ENCODE data around the gene AHSG. TPM values are rescaled to one million over a fixed set of nuclear protein-coding genes. Genes with fewer than 3 reads are reported as not detected.
A peak's percentile ranks its signal among the peaks of the same experiment; 100 is the strongest.

Gene AHSG
- total and polyA plus RNA-seq, 3 experiments from 2014 or later, result not detected

- H3K27me3 Mint-ChIP-seq, result peaks cover 4 to 9% of the 10 kb centered on the region in 2 donors
- no peak overlapping the region for H3K27ac Mint-ChIP-seq
- no peaks in the 10 kb centered on the region for H3K9me3 Mint-ChIP-seq
- H3K4me3 ChIP-seq (ENCODE audit: low read length), result no peak overlapping the region
- H3K4me1 ChIP-seq (ENCODE audit: insufficient read depth, low read length), result no peaks in the 10 kb centered on the region
- no peaks in the 10 kb centered on the region for H3K27me3 ChIP-seq (ENCODE audit: insufficient read depth, low read length, poor library complexity, severe bottlenecking)
- H3K36me3 Mint-ChIP-seq, result no peaks in the 10 kb centered on the region
- POLR2A ChIA-PET, result no interaction called here
- no peak overlapping the region for H3K4me3 Mint-ChIP-seq
- CTCF ChIA-PET, result interaction anchor here (1.7 to 2.8 kb wide), 3 partner anchors 10 to 14 kb away, joined by 7 to 9 read pairs (median 8); partner anchors contain the start of gene AHSG
- no peaks in the 10 kb centered on the region for H3K4me1 Mint-ChIP-seq
- H3K36me3 ChIP-seq (ENCODE audit: insufficient read depth, low read length), result no peaks in the 10 kb centered on the region
- no peak overlapping the region for H3K27ac ChIP-seq (ENCODE audit: low read depth, low read length)
- no peak for DNase-seq
- no peaks in the 10 kb centered on the region for H3K9me3 ChIP-seq (ENCODE audit: low read length)
These were observed 9.7 kb upstream of the AHSG start for GRCh38 chr3:186603159-186603558.

- no peak for DNase-seq
- H3K27ac Mint-ChIP-seq, result no peak overlapping the region
- H3K4me3 ChIP-seq (ENCODE audit: low read length), result no peak overlapping the region
- POLR2A ChIA-PET, result no interaction called here
- H3K36me3 Mint-ChIP-seq, result no peaks in the 10 kb centered on the region
- H3K9me3 ChIP-seq (ENCODE audit: low read length), result no peaks in the 10 kb centered on the region
- CTCF ChIA-PET, result no interaction called here
- no peak overlapping the region for H3K27ac ChIP-seq (ENCODE audit: low read depth, low read length)
- H3K4me1 ChIP-seq (ENCODE audit: insufficient read depth, low read length), result no peaks in the 10 kb centered on the region
- no peaks in the 10 kb centered on the region for H3K36me3 ChIP-seq (ENCODE audit: insufficient read depth, low read length)
- no peaks in the 10 kb centered on the region for H3K4me1 Mint-ChIP-seq
- H3K4me3 Mint-ChIP-seq, result no peak overlapping the region
- no peaks in the 10 kb centered on the region for H3K27me3 ChIP-seq (ENCODE audit: insufficient read depth, low read length, poor library complexity, severe bottlenecking)
- peaks cover 0 to 5% of the 10 kb centered on the region in 2 donors for H3K27me3 Mint-ChIP-seq
- H3K9me3 Mint-ChIP-seq, result no peaks in the 10 kb centered on the region
These were observed 7.8 kb upstream of the AHSG start for GRCh38 chr3:186605078-186605477.

GRCh38 chr3:186605561-186606545 is 7.0 kb upstream of the AHSG start:
- Histone ChIP-seq H3K36me3 (ENCODE audit: insufficient read depth, low read length) (no peaks in the 10 kb centered on the region), H3K27me3 (ENCODE audit: insufficient read depth, low read length, poor library complexity, severe bottlenecking) (no peaks in the 10 kb centered on the region), H3K27ac (ENCODE audit: low read depth, low read length) (no peak overlapping the region), H3K4me1 (ENCODE audit: insufficient read depth, low read length) (no peaks in the 10 kb centered on the region), H3K9me3 (ENCODE audit: low read length) (no peaks in the 10 kb centered on the region), H3K4me3 (ENCODE audit: low read length) (no peak overlapping the region)
- H3K36me3 Mint-ChIP-seq, result no peaks in the 10 kb centered on the region
- H3K9me3 Mint-ChIP-seq, result no peaks in the 10 kb centered on the region
- no peak overlapping the region for H3K4me3 Mint-ChIP-seq
- H3K4me1 Mint-ChIP-seq, result no peaks in the 10 kb centered on the region
- ChIA-PET CTCF (no interaction called here), POLR2A (no interaction called here)
- H3K27me3 Mint-ChIP-seq, result peaks cover 0 to 5% of the 10 kb centered on the region in 2 donors
- DNase-seq, result no peak
- H3K27ac Mint-ChIP-seq, result no peak overlapping the region

GRCh38 chr3:186608624-186609215 is 4.1 kb upstream of the AHSG start:
- Mint-ChIP-seq H3K4me1 (no peaks in the 10 kb centered on the region), H3K4me3 (no peak overlapping the region), H3K27me3 (peaks cover 10 to 18% of the 10 kb centered on the region in 2 donors), H3K36me3 (no peaks in the 10 kb centered on the region), H3K9me3 (no peaks in the 10 kb centered on the region), H3K27ac (no peak overlapping the region)
- ChIA-PET CTCF (interaction anchor here (1.3 to 2.6 kb wide), 2 partner anchors 8 to 212 kb away, joined by 5 to 21 read pairs; no protein-coding TSS in a partner anchor), POLR2A (no interaction called here)
- Histone ChIP-seq H3K4me1 (ENCODE audit: insufficient read depth, low read length) (no peaks in the 10 kb centered on the region), H3K27ac (ENCODE audit: low read depth, low read length) (no peak overlapping the region), H3K36me3 (ENCODE audit: insufficient read depth, low read length) (no peaks in the 10 kb centered on the region), H3K27me3 (ENCODE audit: insufficient read depth, low read length, poor library complexity, severe bottlenecking) (peaks cover 5% of the 10 kb centered on the region), H3K9me3 (ENCODE audit: low read length) (no peaks in the 10 kb centered on the region), H3K4me3 (ENCODE audit: low read length) (no peak overlapping the region)
- no peak for DNase-seq

- Histone ChIP-seq H3K9me3 (ENCODE audit: low read length) (no peaks in the 10 kb centered on the region), H3K27me3 (ENCODE audit: insufficient read depth, low read length, poor library complexity, severe bottlenecking) (peaks cover 5% of the 10 kb centered on the region), H3K27ac (ENCODE audit: low read depth, low read length) (no peak overlapping the region), H3K36me3 (ENCODE audit: insufficient read depth, low read length) (no peaks in the 10 kb centered on the region), H3K4me3 (ENCODE audit: low read length) (no peak overlapping the region), H3K4me1 (ENCODE audit: insufficient read depth, low read length) (peaks cover under 1% of the 10 kb centered on the region)
- H3K4me1 Mint-ChIP-seq, result peaks cover 2 to 6% (median 2%) of the 10 kb centered on the region in 3 donors
- H3K4me3 Mint-ChIP-seq, result no peak overlapping the region
- ChIA-PET CTCF (interaction anchor here (1.3 to 2.6 kb wide), 2 partner anchors 7 to 212 kb away, joined by 5 to 21 read pairs; no protein-coding TSS in a partner anchor), POLR2A (interaction anchor here (0.5 kb wide), 1 partner anchor 67 kb away, joined by 3 read pairs; no protein-coding TSS in a partner anchor)
- H3K36me3 Mint-ChIP-seq, result no peaks in the 10 kb centered on the region
- H3K9me3 Mint-ChIP-seq, result no peaks in the 10 kb centered on the region
- DNase-seq, result no peak
- H3K27me3 Mint-ChIP-seq, result peaks cover 10 to 21% of the 10 kb centered on the region in 2 donors
- H3K27ac Mint-ChIP-seq, result no peak overlapping the region
These were observed 3.5 kb upstream of the AHSG start for GRCh38 chr3:186609247-186609868.

- H3K36me3 ChIP-seq (ENCODE audit: insufficient read depth, low read length), result no peaks in the 10 kb centered on the region
- H3K27ac ChIP-seq (ENCODE audit: low read depth, low read length), result no peak overlapping the region
- no peak overlapping the region for H3K4me3 Mint-ChIP-seq
- H3K27me3 ChIP-seq (ENCODE audit: insufficient read depth, low read length, poor library complexity, severe bottlenecking), result peaks cover 8% of the 10 kb centered on the region
- no peak for DNase-seq
- CTCF ChIA-PET, result interaction anchor here (1.7 to 9.2 kb wide), 2 partner anchors 9 to 210 kb away, joined by 7 to 217 read pairs; no protein-coding TSS in a partner anchor
- peak overlapping the region in 1 of 8 donors; percentile 5 for H3K27ac Mint-ChIP-seq
- POLR2A ChIA-PET, result no interaction called here
- H3K9me3 Mint-ChIP-seq, result no peaks in the 10 kb centered on the region
- peaks cover 8% of the 10 kb centered on the region for H3K4me1 ChIP-seq (ENCODE audit: insufficient read depth, low read length)
- no peaks in the 10 kb centered on the region for H3K9me3 ChIP-seq (ENCODE audit: low read length)
- H3K4me1 Mint-ChIP-seq, result peaks cover 11 to 19% (median 18%) of the 10 kb centered on the region in 3 donors
- H3K4me3 ChIP-seq (ENCODE audit: low read length), result no peak overlapping the region
- H3K36me3 Mint-ChIP-seq, result no peaks in the 10 kb centered on the region
- H3K27me3 Mint-ChIP-seq, result peaks cover 14 to 20% of the 10 kb centered on the region in 2 donors
These were observed 795 bp upstream of the AHSG start for GRCh38 chr3:186612065-186612464.

GRCh38 chr3:186613637-186614265 is 891 bp downstream of the AHSG start:
- DNase-seq, result no peak
- H3K4me3 ChIP-seq (ENCODE audit: low read length), result no peak overlapping the region
- no peaks in the 10 kb centered on the region for H3K36me3 Mint-ChIP-seq
- peaks cover 15% of the 10 kb centered on the region for H3K27me3 ChIP-seq (ENCODE audit: insufficient read depth, low read length, poor library complexity, severe bottlenecking)
- no peaks in the 10 kb centered on the region for H3K36me3 ChIP-seq (ENCODE audit: insufficient read depth, low read length)
- H3K27ac Mint-ChIP-seq, result peak overlapping the region in 3 of 8 donors; percentile 0 to 64 (median 13)
- H3K27ac ChIP-seq (ENCODE audit: low read depth, low read length), result no peak overlapping the region
- peaks cover 13% of the 10 kb centered on the region for H3K4me1 ChIP-seq (ENCODE audit: insufficient read depth, low read length)
- no peaks in the 10 kb centered on the region for H3K9me3 ChIP-seq (ENCODE audit: low read length)
- peaks cover 20 to 33% of the 10 kb centered on the region in 2 donors for H3K27me3 Mint-ChIP-seq
- no peaks in the 10 kb centered on the region for H3K9me3 Mint-ChIP-seq
- POLR2A ChIA-PET, result interaction anchor here (1.0 kb wide), 1 partner anchor 43 kb away, joined by 4 read pairs; the partner anchor contains the start of gene DNAJB11
- H3K4me1 Mint-ChIP-seq, result peaks cover 19 to 25% (median 21%) of the 10 kb centered on the region in 3 donors
- peak overlapping the region in 1 of 7 donors; percentile 48 for H3K4me3 Mint-ChIP-seq
- CTCF ChIA-PET, result interaction anchor here (0.7 to 9.2 kb wide), 16 partner anchors 10 to 631 kb away, joined by 3 to 217 read pairs (median 7); partner anchors contain the start of gene DNAJB11

All from CD8-positive, alpha-beta memory T cell (primary cell).